Testis (tissue), 2 donors: ENCODE data around the gene RGS17.

Experiments
- CTCF ChIP-seq, 3 experiments: fragments of 450-650 bp in 2 of 3; fragments of 200-600 bp in 1 of 3; sonication (generic) in 1 of 3; IDR thresholded peaks; one replicate each; pipeline ENCODE4 v1.5.1; 2016 to 2019; ENCODE audit warnings: antibody characterized with exemption in 3 of 3, mild to moderate bottlenecking in 2 of 3, moderate library complexity in 1 of 3
- POLR2A ChIP-seq: fragments of 450-650 bp; IDR thresholded peaks from one replicate; pipeline ENCODE4 v1.6.1; 2017; ENCODE audit warnings: antibody characterized with exemption, mild to moderate bottlenecking, moderate library complexity

GRCh38 chr6:153092082-153093013 lies 38.7 kb downstream of the RGS17 start:
- no peak for TF ChIP-seq CTCF (IDR thresholded peaks at IDR 0.05)
- no peak for TF ChIP-seq POLR2A
